SK-N-SH (cell line): ENCODE data around the gene ASIC2. TPM values are rescaled to one million over a fixed set of nuclear protein-coding genes. Genes with fewer than 3 reads are reported as not detected.

Experiments
- CTCF ChIA-PET: fragments of 300-600, 350-600 bp; formaldehyde crosslinking; extraction: SDS; loops from one replicate; lab custom pipeline; 2021; lab: Yijun Ruan, JAX
- POLR2A ChIA-PET: fragments of 350-600 bp; sonication (Branson Sonifier 250); formaldehyde crosslinking; extraction: SDS; loops from one replicate; lab custom pipeline; 2020; ENCODE audit warnings: antibody characterized with exemption, inconsistent platforms; lab: Yijun Ruan, JAX
- DNase-seq: peaks from one replicate; pipeline ENCODE4 v3.0.0; 2012
- H2AFZ ChIP-seq: fragments of 200-600 bp; sonication (generic); 2 replicates; pipeline ENCODE4 v1.8.1; 2016; ENCODE audit warnings: antibody characterized with exemption, mild to moderate bottlenecking, low read depth
- H3F3A ChIP-seq: fragments of 200-600 bp; sonication (generic); replicated peaks from 2 replicates; pipeline ENCODE3; 2016; ENCODE audit warnings: antibody characterized with exemption, mild to moderate bottlenecking; ENCODE audit not compliant: insufficient read depth
- H3K27ac ChIP-seq, 2 experiments: fragments of 200-500 bp in 1 of 2; fragments of 200-600 bp in 1 of 2; sonication (Bioruptor generic) in 1 of 2; sonication (generic), shearing (Covaris generic) in 1 of 2; 2 replicates each; pipeline versions ENCODE4 v1.5.1 to v1.6.1; 2014 to 2016; ENCODE audit warnings: low read depth in 2 of 2, inconsistent platforms in 1 of 2, low read length in 1 of 2, mild to moderate bottlenecking in 1 of 2, mixed read lengths in 1 of 2
- H3K27me3 ChIP-seq: fragments of 200-600 bp; sonication (generic), shearing (Covaris generic); 2 replicates; pipeline ENCODE4 v1.6.1; 2016; ENCODE audit warnings: mixed run types; ENCODE audit not compliant: insufficient read depth
- H3K36me3 ChIP-seq, 2 experiments: fragments of 200-500 bp in 1 of 2; fragments of 200-600 bp in 1 of 2; sonication (Bioruptor generic) in 1 of 2; sonication (generic) in 1 of 2; replicated peaks in 1 of 2; 2 replicates each; pipeline versions ENCODE3 to v1.5.1; 2014 to 2016; ENCODE audit warnings: low read length in 1 of 2, mild to moderate bottlenecking in 1 of 2; ENCODE audit not compliant: insufficient read depth in 2 of 2, control insufficient read depth in 1 of 2
- H3K4me1 ChIP-seq, 2 experiments: fragments of 200-500 bp in 1 of 2; fragments of 200-600 bp in 1 of 2; sonication (Bioruptor generic) in 1 of 2; sonication (generic), shearing (Covaris generic) in 1 of 2; 2 replicates each; pipeline versions ENCODE4 v1.5.1 to v1.6.1; 2014 to 2016; ENCODE audit warnings: low read depth in 1 of 2, low read length in 1 of 2, mixed run types in 1 of 2; ENCODE audit not compliant: insufficient read depth in 2 of 2, control insufficient read depth in 1 of 2
- H3K4me2 ChIP-seq: fragments of 200-600 bp; sonication (generic), shearing (Covaris generic); 2 replicates; pipeline ENCODE4 v1.6.1; 2017; ENCODE audit warnings: mixed run types
- H3K4me3 ChIP-seq, 2 experiments: fragments of 200-500 bp in 1 of 2; fragments of 200-600 bp in 1 of 2; sonication (Bioruptor generic) in 1 of 2; sonication (generic), shearing (Covaris generic) in 1 of 2; 2 replicates each; pipeline versions ENCODE4 v1.5.1 to v1.8.1; 2014 to 2016; ENCODE audit warnings: low read depth in 2 of 2, inconsistent platforms in 1 of 2, low read length in 1 of 2, mild to moderate bottlenecking in 1 of 2, mixed read lengths in 1 of 2, moderate library complexity in 1 of 2
- H3K79me2 ChIP-seq: fragments of 200-600 bp; sonication (generic); 2 replicates; pipeline ENCODE4 v1.8.1; 2017; ENCODE audit warnings: mild to moderate bottlenecking; ENCODE audit not compliant: insufficient read depth
- H3K9ac ChIP-seq: fragments of 200-600 bp; sonication (generic); 2 replicates; pipeline ENCODE4 v1.6.1; 2017; ENCODE audit warnings: mixed run types
- H3K9me2 ChIP-seq: fragments of 200-600 bp; sonication (generic); 2 replicates; pipeline ENCODE4 v1.6.1; 2017; ENCODE audit warnings: mixed run types
- H3K9me3 ChIP-seq: fragments of 200-600 bp; sonication (generic); 2 replicates; pipeline ENCODE4 v1.6.1; 2017; ENCODE audit warnings: mixed run types, mild to moderate bottlenecking, moderate library complexity
- H4K20me1 ChIP-seq: fragments of 200-600 bp; sonication (generic); 2 replicates; pipeline ENCODE4 v1.6.1; 2017; ENCODE audit warnings: mild to moderate bottlenecking, mixed run types; ENCODE audit not compliant: insufficient read depth
- ELF1 ChIP-seq: IDR thresholded peaks from 2 replicates; pipeline ENCODE4 v1.4.0; 2012
- EZH2phosphoT487 ChIP-seq: fragments of 200-600 bp; sonication (generic); IDR thresholded peaks from 2 replicates; pipeline ENCODE4 v1.6.1; 2017; ENCODE audit warnings: low read depth, mixed run types, mild to moderate bottlenecking, antibody characterized with exemption, moderate library complexity, borderline replicate concordance
- FOXJ3 ChIP-seq: sonication (generic); formaldehyde crosslinking; IDR thresholded peaks from 2 replicates; pipeline ENCODE4 v1.5.1; 2020; ENCODE audit warnings: mild to moderate bottlenecking, missing genetic modification reagents
- FOXM1 ChIP-seq: IDR thresholded peaks from 2 replicates; pipeline ENCODE4 v1.4.0; 2012; ENCODE audit warnings: low read depth, mild to moderate bottlenecking
- MXI1 ChIP-seq: IDR thresholded peaks from 2 replicates; pipeline ENCODE4 v1.6.1; 2012; ENCODE audit warnings: mild to moderate bottlenecking, low read depth, low read length, improper control_type of control experiment
- NFIC ChIP-seq: IDR thresholded peaks from 2 replicates; pipeline ENCODE4 v1.4.0; 2012; ENCODE audit warnings: borderline replicate concordance
- RFX5 ChIP-seq: IDR thresholded peaks from 2 replicates; pipeline ENCODE4 v1.6.1; 2012; ENCODE audit warnings: mild to moderate bottlenecking, improper control_type of control experiment, low read length
- RXRA ChIP-seq: IDR thresholded peaks from 2 replicates; pipeline ENCODE4 v1.4.0; 2012; ENCODE audit warnings: low read depth, mild to moderate bottlenecking, borderline replicate concordance
- SIN3A ChIP-seq: IDR thresholded peaks from 2 replicates; pipeline ENCODE4 v1.6.1; 2012; ENCODE audit warnings: low read depth, mild to moderate bottlenecking, low read length, moderate library complexity, borderline replicate concordance
- TCF12 ChIP-seq: IDR thresholded peaks from 2 replicates; pipeline ENCODE4 v1.4.0; 2012
- WGBS: methylation state at CpG from one replicate; pipeline ENCODE4 v1.1.6; 2017; ENCODE audit warnings: low lambda C conversion rate; 5-methylcytosine and 5-hydroxymethylcytosine counted together
- polyA plus RNA-seq, 3 experiments: library from polyadenylated mRNA; depleted of rRNA; stranded (reverse); fragments of >200 nt; gene quantifications; 2 replicates each; pipeline ENCODE4 v1.2.3, GENCODE V29; 2012
- TF ChIP-seq, protein P1 (sequence below): IDR thresholded peaks from 2 replicates; pipeline ENCODE4; 2012
- TF ChIP-seq, protein P2 (sequence below): IDR thresholded peaks from 2 replicates; pipeline ENCODE4 v1.4.0; 2012; ENCODE audit warnings: low read depth, borderline replicate concordance
- TF ChIP-seq, protein P3 (sequence below): IDR thresholded peaks from 2 replicates; pipeline ENCODE4 v1.6.1; 2012; ENCODE audit warnings: mild to moderate bottlenecking, low read depth, low read length, moderate library complexity

The ASIC2 gene
- polyA plus RNA-seq, 1 of the 3 experiments (the other 2 are of a cell fraction) = 0.08 TPM

DNA sequence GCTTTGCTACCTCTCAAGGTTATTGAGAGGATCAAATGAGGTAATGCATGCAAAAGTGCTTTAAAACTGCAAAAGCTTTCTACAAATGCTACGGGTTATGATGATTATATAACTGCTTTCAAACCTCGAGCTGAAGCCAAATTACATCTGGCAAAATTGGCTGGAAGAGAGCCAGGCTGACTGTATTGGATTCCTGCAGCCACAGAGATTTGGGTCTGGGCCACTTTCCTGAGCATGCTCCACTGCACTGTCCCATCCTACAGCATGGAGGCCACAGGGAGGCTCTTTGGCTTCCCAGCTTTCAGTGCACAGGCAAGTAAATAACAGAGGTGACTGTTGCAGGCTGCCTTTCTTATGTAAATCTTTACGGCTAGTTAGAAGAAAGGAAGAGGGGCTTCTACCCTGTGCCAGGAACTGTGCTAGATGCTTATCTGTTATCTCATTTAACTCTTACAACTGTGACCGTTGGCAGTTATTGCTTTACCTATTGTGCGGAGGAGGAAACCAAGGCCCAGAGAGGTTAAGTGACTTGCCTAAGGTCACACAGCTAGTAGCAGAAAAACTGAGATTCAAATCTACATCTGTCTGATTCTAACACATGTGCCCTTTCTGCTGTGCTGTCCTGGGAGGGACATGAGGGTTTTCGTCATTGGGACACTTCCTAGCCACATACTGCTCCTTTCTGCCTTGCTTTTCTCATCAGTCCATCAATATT lies 179.7 kb downstream of the ASIC2 start:
- Histone ChIP-seq H3K27ac (no peak overlapping the region), H3K36me3 (no peaks in the 10 kb centered on the region), H3K4me3 (no peak overlapping the region), H3K79me2 (no peaks in the 10 kb centered on the region), H2AFZ (no peak overlapping the region), H3K4me1 (peaks cover 0 to 9% of the 10 kb centered on the region in 2 experiments; a peak in 1 of 4 replicates), H3K9ac (no peak overlapping the region), H3F3A (no peaks in the 10 kb centered on the region), H4K20me1 (no peaks in the 10 kb centered on the region), H3K27me3 (no peaks in the 10 kb centered on the region; the same call in 1 of the 2 replicates), H3K9me3 (no peaks in the 10 kb centered on the region), H3K9me2 (no peaks in the 10 kb centered on the region), H3K4me2 (no peak overlapping the region)
- ChIA-PET CTCF (no interaction called here), POLR2A (no interaction called here)
- DNase-seq = peak; percentile 29
- WGBS = 32% methylated on average over 6 of the region's 6 CpGs
- TF ChIP-seq NFIC = 0 out of 2 replicates have a peak, but pooled peaks have one; percentile 4
- TF ChIP-seq, protein P1, sequence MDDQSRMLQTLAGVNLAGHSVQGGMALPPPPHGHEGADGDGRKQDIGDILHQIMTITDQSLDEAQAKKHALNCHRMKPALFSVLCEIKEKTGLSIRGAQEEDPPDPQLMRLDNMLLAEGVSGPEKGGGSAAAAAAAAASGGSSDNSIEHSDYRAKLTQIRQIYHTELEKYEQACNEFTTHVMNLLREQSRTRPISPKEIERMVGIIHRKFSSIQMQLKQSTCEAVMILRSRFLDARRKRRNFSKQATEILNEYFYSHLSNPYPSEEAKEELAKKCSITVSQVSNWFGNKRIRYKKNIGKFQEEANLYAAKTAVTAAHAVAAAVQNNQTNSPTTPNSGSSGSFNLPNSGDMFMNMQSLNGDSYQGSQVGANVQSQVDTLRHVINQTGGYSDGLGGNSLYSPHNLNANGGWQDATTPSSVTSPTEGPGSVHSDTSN = no peak

DNA sequence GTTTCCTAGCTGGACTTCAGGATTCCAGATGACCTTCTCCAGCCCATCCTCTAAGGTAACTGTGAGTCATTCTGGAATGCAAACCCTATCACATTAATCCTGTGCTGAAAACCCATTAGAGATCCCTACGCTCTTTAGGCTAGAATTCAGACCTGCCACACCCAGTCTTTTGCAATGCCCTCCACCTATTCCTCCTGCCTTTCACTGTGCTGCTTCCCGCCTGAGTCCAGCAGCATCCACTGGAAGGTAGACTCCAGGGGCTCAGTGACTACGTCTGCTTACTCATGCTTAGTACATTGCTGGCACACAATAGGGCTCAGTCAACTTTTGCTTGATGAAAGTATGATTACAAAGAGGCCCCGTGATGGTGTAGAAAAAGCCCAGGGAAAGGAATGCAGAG lies 180.3 kb downstream of the ASIC2 start:
- H3K4me3 ChIP-seq = no peak overlapping the region
- no peaks in the 10 kb centered on the region for H4K20me1 ChIP-seq
- no peaks in the 10 kb centered on the region for H3F3A ChIP-seq
- no peak for TF ChIP-seq FOXJ3 (CRISPR knock-in tag)
- no peak for TF ChIP-seq TCF12
- WGBS = 22% methylated on average over 4 of the region's 4 CpGs
- no peak overlapping the region for H3K27ac ChIP-seq
- no peak overlapping the region for H3K4me2 ChIP-seq
- POLR2A ChIA-PET = no interaction called here
- CTCF ChIA-PET = no interaction called here
- peaks cover 0 to 9% of the 10 kb centered on the region in 2 experiments; a peak in 1 of 4 replicates for H3K4me1 ChIP-seq
- H3K36me3 ChIP-seq = no peaks in the 10 kb centered on the region
- no peaks in the 10 kb centered on the region for H3K9me2 ChIP-seq
- no peak for DNase-seq
- no peak overlapping the region for H3K9ac ChIP-seq
- H3K27me3 ChIP-seq = no peaks in the 10 kb centered on the region
- no peaks in the 10 kb centered on the region for H3K9me3 ChIP-seq
- no peak overlapping the region for H2AFZ ChIP-seq
- H3K79me2 ChIP-seq = no peaks in the 10 kb centered on the region

DNA sequence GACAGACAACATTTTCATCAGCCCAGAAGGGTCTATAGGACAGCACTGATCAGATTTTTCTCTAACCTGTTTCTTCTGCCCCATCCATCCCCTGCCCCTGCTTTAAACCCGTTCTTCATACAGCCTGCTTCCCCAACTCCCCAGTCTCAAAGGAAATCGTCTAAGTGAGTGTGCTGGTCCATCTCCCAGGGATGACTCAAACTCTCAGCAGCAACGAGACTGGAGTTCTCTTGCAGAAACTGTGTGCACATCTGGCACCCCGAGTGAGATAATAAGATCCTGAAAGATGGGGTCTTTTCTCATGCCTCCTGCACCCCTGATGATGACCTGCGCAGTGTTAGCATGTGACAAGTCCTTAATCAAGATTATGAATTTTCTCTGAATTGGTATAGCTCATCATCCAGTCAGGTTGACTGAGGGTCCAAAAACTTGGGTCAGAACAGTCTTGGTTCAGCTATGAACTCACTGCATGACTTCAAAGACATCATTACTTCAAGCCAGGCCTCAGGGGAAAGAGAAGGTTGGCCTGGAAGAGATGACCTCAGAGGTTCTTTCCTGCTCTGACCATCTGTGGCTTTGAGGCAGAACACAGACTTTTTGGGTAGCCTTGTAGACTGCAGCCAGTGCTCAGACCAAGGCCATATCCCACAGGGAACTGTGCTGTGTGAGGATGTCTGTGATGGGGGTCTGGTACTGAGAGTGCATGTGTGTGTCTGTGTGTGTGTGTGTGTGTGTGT lies 183.6 kb downstream of the ASIC2 start:
- Histone ChIP-seq H3F3A (no peaks in the 10 kb centered on the region), H3K79me2 (no peaks in the 10 kb centered on the region), H3K27me3 (no peaks in the 10 kb centered on the region), H3K9ac (no peak overlapping the region), H4K20me1 (no peaks in the 10 kb centered on the region), H3K4me1 (no peaks in the 10 kb centered on the region; a peak in 1 of 4 replicates), H2AFZ (no peak overlapping the region), H3K27ac (no peak overlapping the region), H3K9me3 (no peaks in the 10 kb centered on the region), H3K4me3 (no peak overlapping the region), H3K9me2 (no peaks in the 10 kb centered on the region), H3K4me2 (no peak overlapping the region), H3K36me3 (no peaks in the 10 kb centered on the region)
- WGBS = 28% methylated on average over 5 of the region's 5 CpGs
- CTCF ChIA-PET = no interaction called here
- no peak for DNase-seq
- POLR2A ChIA-PET = no interaction called here
- TF ChIP-seq NFIC (no peak), FOXM1 (no peak), EZH2phosphoT487 (no peak), SIN3A (no peak), RFX5 (no peak), RXRA (no peak), ELF1 (no peak), MXI1 (no peak), TCF12 (no peak)
- TF ChIP-seq, protein P2, sequence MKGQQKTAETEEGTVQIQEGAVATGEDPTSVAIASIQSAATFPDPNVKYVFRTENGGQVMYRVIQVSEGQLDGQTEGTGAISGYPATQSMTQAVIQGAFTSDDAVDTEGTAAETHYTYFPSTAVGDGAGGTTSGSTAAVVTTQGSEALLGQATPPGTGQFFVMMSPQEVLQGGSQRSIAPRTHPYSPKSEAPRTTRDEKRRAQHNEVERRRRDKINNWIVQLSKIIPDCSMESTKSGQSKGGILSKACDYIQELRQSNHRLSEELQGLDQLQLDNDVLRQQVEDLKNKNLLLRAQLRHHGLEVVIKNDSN = no peak
- TF ChIP-seq, protein P3, sequence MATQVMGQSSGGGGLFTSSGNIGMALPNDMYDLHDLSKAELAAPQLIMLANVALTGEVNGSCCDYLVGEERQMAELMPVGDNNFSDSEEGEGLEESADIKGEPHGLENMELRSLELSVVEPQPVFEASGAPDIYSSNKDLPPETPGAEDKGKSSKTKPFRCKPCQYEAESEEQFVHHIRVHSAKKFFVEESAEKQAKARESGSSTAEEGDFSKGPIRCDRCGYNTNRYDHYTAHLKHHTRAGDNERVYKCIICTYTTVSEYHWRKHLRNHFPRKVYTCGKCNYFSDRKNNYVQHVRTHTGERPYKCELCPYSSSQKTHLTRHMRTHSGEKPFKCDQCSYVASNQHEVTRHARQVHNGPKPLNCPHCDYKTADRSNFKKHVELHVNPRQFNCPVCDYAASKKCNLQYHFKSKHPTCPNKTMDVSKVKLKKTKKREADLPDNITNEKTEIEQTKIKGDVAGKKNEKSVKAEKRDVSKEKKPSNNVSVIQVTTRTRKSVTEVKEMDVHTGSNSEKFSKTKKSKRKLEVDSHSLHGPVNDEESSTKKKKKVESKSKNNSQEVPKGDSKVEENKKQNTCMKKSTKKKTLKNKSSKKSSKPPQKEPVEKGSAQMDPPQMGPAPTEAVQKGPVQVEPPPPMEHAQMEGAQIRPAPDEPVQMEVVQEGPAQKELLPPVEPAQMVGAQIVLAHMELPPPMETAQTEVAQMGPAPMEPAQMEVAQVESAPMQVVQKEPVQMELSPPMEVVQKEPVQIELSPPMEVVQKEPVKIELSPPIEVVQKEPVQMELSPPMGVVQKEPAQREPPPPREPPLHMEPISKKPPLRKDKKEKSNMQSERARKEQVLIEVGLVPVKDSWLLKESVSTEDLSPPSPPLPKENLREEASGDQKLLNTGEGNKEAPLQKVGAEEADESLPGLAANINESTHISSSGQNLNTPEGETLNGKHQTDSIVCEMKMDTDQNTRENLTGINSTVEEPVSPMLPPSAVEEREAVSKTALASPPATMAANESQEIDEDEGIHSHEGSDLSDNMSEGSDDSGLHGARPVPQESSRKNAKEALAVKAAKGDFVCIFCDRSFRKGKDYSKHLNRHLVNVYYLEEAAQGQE = no peak
